HG02588 (cell line): ENCODE data around the gene CIAO3.

Experiments
- ATAC-seq: cut with Tn5 transposase; IDR thresholded peaks from one replicate; pipeline ENCODE4 v1.9.1; 2021; ENCODE audit warnings: mild to moderate bottlenecking, moderate library complexity; ENCODE audit not compliant: unreplicated experiment

The CIAO3 gene

DNA sequence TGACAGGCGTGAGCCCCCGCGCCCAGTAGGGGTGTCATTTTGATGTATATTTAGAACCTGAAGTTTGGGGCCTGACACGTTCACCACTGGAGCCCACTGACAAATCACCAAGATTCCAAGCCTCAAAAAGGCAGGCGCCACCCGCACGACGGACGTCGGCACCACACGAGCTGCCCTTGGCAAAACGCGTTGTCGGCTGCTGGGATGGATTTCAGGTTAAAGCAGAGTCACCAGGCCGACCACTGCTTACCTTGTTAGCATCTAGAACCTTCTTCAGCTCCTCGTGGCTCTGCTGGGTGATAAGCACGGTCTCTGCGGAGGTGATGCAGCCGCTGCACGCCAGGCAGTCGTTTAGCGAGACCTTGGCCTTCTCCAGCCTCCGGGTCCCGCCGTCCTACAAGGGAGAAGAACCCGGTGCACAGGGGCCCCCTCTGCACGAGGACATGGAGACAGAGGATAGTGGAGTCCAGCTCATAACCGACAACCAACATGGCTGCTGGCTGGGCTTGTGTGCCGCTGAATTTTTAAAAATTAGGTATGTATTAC, 3.8 kb downstream of the CIAO3 start:
- no peak for ATAC-seq

GRCh38 chr16:735982-736453, 4.8 kb downstream of the CIAO3 start:
- ATAC-seq, result no peak

GRCh38 chr16:734981-735881, 5.6 kb downstream of the CIAO3 start:
- ATAC-seq, result no peak

DNA sequence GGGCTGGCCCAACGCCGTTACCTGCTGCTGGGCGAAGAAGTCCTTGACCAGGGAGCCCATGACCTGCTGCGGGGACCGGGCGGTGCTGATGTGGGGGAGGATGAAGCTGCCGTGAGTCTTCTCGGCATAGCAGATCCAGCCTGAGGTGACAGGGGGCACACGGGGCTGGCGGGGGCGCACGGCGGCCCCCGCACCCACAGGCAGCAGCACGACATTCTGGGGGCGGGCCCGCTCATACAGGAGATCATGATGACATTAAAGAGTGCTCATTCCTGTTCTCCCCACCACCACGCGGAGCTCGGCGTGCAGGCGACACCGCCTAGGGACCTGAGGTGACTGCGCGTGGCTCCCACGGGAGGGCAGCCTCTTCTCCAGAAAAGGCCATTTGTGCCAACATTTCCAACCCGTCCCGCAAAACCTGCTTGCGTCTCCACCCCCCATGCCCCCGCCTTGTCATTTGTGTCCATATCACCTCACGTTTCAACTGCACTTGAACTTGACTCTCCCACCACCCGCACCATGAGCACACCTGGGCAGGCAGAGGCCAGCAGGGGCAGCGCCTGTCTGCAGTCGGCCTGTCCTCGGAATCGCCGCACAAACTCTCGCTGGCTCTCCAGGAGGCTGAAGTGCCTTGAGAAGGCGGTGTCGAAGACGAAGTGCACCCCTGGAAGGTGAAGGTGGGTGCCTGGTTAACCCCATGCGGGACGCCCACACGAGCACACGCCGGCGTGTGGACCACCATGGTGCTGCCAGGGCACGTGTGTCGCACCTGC, 6.4 kb downstream of the CIAO3 start:
- ATAC-seq, result no peak

DNA sequence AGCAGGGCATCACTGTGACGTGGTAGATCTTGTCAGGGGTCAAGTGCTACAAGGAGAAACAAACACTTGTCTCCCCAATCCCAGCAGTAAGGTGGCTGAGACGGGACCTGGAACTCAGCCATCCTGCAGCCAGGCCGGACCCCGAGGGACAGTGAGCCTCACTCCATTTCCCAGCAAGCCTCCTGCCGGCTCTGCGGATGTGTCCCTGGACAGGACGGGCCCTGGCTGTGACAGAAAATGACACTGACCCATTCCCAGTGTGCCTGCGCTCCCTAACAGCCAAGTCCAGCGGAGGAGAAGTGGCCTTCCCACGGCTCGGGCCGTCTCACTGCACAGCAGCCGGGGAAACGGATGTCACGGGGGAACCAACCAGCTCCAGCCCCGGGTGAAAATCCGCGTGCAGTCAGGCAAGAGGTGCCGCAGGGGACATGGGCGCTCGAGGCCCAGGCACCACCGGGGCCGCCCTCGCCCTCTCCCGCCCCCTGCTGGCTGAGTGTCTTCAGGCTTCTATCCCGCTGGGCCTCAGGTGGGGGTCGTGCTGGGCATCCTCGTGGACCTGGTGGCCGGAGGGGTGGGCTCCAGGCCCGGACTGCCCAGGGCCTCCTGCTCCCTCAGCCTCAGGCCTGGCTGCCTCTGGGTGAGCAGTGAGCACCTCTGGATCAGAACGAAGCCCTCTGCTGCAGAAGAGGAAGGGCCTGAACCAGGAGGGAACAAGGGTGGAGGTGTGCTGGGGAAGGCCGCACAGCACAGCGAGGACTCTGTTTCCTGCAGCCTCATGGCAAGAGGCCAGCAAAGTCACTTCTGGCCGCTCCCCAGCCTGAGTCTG, 7.2 kb downstream of the CIAO3 start:
- ATAC-seq, result no peak

- no peak for ATAC-seq
These were observed 7.9 kb downstream of the CIAO3 start for GRCh38 chr16:732936-733335.

DNA sequence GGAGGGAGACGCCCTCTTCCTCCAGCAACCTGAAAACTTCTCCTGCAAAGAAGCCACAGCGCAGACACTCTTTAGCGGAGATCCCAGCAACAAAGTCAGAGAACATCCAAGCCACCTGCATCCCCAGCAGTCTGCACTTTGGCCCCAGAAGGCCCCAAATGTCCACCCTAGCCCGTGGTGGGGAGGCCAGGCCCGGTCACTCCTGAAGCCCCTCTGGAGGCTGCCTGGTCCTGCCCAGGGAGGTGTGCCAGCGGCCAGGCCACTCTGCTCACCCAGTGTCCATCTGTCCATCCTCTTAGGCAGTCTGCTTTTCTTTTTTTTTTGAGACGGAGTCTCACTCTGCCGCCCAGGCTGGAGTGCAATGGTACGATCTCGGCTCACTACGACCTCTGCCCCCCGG, 8.5 kb downstream of the CIAO3 start:
- ATAC-seq, result no peak

GRCh38 chr16:730666-731509, 9.9 kb downstream of the CIAO3 start:
- ATAC-seq, result no peak

- ATAC-seq, result no peak
These were observed 10.8 kb downstream of the CIAO3 start for GRCh38 chr16:729768-730665.

- ATAC-seq, result no peak
These were observed 11.7 kb downstream of the CIAO3 start for GRCh38 chr16:728890-729744.

GRCh38 chr16:728131-728889, 12.5 kb downstream of the CIAO3 start:
- no peak for ATAC-seq

- no peak for ATAC-seq
These were observed 13.4 kb downstream of the CIAO3 start for GRCh38 chr16:727291-727977.

DNA sequence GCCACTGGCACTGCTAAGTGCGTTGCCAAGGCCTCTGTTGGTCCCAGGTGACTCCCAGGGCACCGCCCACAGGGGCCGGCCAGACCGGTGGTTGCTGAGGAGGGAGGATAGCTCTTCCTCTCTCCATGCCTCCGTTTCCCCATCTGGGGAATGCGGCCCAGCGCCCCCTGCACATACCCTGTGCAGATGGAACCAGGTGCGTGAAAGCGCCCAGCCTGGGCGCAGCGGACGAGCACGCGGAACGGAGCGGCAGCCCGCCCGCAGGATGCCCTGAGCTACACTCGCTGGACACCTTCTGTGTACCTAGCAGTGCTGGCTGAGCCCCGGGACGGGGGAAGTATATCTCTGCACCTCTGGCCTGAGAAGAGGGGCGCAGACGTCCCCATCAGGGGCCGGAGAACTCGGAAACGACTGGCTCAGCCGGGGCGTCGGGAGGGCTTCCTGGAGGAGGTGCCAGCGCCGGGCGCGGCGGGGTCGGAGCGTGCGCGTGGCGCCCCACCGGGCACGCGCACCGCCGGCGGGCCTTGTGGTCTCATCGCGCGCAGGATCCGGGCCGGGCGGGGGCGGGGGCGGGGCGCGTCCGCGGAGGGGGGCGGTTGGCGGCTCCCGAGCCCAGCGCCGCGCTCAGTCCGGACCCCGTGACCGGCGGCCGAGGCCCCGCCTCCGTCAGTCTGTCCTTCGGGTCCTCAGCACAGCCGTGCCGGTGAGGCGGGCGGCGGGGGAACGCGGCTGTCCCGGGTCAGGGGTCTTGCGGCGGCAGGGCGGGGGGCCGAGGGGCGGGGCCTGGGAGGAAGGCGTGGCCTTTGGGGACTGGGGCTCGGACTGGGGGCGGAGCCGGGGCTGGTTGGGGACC, 14.1 kb downstream of the CIAO3 start, which contains the start of the genes CCDC78 and HAGHL:
Gene CCDC78, minus strand, starts transcription at position 6 of the 853 bp plus-strand sequence. CDS start 76 bp downstream, outside the sequence.
Gene HAGHL, plus strand, starts transcription at position 669 of the 853 bp plus-strand sequence. CDS start 404 bp downstream, outside the sequence.
- no peak for ATAC-seq

DNA sequence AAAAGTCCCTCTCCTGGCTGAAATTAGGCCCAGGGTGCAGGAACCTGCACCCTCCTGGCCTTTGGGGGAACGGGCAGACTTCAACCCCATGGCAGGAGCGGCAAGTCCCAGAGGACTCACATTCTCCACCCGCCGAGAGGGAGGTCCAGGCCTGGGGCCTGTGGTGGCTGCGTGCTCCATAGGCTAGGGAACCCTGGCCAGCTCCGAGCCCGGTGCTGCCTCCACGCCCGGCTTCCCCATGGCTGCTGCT, 14.7 kb downstream of the CIAO3 start:
- ATAC-seq, result no peak

GRCh38 chr16:725463-726187, 15.2 kb downstream of the CIAO3 start:
- ATAC-seq, result no peak
